Measurements from ENCODE around the gene FBXL16.

DNA sequence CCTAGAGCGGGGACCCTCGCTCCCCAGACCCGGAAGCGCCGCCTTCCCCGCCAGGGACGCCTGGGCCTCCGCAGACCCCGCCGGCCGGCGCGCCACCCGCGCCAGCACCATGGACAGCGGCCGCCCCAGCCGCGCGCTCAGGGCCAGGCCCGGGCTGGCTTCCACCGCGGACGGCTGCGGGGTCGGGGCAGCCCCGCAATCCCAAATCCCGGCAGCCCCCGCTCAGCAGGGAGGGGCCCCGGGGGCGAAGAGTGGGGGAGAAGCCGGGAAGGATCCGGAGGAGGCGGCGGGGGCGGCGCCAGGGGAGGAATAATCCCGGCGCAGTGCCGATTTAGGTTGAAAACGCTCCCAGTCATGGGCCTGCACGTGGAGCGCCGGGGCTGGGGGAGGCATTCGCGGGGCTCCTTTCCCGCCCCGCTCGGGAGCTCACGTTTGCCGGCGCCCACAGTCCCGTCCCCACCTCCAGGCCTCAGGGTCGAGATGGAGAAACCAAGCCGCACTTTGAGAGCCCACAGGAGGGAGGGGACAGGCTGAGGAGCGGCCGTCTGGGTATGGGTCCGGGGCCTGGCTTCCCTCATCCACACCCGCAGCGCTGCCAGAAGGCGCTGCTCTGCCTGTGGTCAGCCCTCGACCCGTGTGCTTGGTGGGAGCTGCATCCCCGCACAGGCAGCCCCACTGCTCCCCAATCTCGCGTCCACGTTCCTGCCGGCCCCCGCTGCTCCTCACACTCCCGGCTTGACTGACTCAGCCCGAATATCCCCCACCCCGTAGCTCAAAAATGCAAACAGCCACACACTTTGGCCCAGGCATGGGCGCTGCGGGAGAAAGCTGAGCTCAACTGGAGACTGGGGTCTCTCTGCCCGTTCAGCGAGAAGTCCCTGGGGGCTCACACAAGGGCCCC lies 4.7 kb downstream of the FBXL16 start:
- TF ChIP-seq, protein P1, sequence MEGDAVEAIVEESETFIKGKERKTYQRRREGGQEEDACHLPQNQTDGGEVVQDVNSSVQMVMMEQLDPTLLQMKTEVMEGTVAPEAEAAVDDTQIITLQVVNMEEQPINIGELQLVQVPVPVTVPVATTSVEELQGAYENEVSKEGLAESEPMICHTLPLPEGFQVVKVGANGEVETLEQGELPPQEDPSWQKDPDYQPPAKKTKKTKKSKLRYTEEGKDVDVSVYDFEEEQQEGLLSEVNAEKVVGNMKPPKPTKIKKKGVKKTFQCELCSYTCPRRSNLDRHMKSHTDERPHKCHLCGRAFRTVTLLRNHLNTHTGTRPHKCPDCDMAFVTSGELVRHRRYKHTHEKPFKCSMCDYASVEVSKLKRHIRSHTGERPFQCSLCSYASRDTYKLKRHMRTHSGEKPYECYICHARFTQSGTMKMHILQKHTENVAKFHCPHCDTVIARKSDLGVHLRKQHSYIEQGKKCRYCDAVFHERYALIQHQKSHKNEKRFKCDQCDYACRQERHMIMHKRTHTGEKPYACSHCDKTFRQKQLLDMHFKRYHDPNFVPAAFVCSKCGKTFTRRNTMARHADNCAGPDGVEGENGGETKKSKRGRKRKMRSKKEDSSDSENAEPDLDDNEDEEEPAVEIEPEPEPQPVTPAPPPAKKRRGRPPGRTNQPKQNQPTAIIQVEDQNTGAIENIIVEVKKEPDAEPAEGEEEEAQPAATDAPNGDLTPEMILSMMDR (IDR thresholded peaks at IDR 0.05) = no peak
- no peak for TF ChIP-seq POLR2A (IDR thresholded peaks at IDR 0.05)
